Transverse colon (tissue), 3 donors: ENCODE results near the gene ERC2.

ENCODE experiments used
- POLR2A ChIP-seq: fragments of 450-650 bp; IDR thresholded peaks from one replicate; pipeline ENCODE4 v1.6.1; 2016; ENCODE audit warnings: antibody characterized with exemption, mild to moderate bottlenecking, moderate library complexity
- TF ChIP-seq, protein P1 (sequence below), 5 experiments: fragments of 200-600 bp in 3 of 5; fragments of 450-650 bp in 2 of 5; sonication (generic) in 3 of 5; IDR thresholded peaks; 1 replicate in 2 of 5; 2 replicates in 3 of 5; pipeline ENCODE4 v1.5.1; 2016 to 2017; ENCODE audit warnings: antibody characterized with exemption in 5 of 5, inconsistent platforms in 3 of 5, mild to moderate bottlenecking in 2 of 5, moderate library complexity in 1 of 5

DNA sequence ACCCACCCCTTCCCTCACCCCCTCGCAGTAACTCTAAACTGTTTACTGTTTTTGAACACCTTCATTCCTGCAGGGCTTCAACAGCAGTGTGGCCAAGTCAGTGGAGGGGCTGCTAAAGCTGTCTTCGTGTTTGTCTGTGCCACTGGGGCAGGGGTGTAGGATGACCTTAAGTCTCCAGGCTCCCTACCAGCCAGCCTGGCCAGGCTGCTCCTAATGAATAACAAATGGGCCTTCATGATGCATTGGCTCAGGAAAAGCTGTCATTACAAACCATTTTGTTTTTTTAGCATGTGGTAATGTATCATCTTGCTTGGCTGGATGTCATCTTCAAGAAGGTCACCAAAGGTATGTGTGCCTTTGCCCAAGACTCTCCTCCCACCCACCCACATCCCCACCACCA lies 609.0 kb downstream of the ERC2 start:
- TF ChIP-seq, protein P1, sequence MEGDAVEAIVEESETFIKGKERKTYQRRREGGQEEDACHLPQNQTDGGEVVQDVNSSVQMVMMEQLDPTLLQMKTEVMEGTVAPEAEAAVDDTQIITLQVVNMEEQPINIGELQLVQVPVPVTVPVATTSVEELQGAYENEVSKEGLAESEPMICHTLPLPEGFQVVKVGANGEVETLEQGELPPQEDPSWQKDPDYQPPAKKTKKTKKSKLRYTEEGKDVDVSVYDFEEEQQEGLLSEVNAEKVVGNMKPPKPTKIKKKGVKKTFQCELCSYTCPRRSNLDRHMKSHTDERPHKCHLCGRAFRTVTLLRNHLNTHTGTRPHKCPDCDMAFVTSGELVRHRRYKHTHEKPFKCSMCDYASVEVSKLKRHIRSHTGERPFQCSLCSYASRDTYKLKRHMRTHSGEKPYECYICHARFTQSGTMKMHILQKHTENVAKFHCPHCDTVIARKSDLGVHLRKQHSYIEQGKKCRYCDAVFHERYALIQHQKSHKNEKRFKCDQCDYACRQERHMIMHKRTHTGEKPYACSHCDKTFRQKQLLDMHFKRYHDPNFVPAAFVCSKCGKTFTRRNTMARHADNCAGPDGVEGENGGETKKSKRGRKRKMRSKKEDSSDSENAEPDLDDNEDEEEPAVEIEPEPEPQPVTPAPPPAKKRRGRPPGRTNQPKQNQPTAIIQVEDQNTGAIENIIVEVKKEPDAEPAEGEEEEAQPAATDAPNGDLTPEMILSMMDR (IDR thresholded peaks at IDR 0.05), result no peak
- no peak for TF ChIP-seq POLR2A
